WTC11 (cell line): ENCODE results near the gene TRA2A. TPM values are rescaled to one million over a fixed set of nuclear protein-coding genes. Genes with fewer than 3 reads are reported as not detected.

Experiments used
- ATAC-seq: fragments of 200-7000 bp; cut with Tn5 transposase; 2 replicates; pipeline ENCODE4 v1.10.0; 2021; ENCODE audit warnings: mild to moderate bottlenecking, moderate library complexity
- CTCF ChIA-PET: fragments of 300-600 bp; sonication (Branson Sonifier 250); formaldehyde crosslinking; loops from one replicate; lab custom pipeline; 2021; ENCODE audit warnings: antibody characterized with exemption; lab: Charles Lee
- POLR2A ChIA-PET: fragments of 350-600 bp; sonication (Branson Sonifier 250); formaldehyde crosslinking; loops from one replicate; lab custom pipeline; 2021; ENCODE audit warnings: antibody characterized with exemption; lab: Charles Lee
- DNase-seq: peaks from one replicate; pipeline ENCODE4 v3.0.0; 2021; ENCODE audit warnings: low spot score
- H3K27ac Mint-ChIP-seq: 2 replicates; pipeline ENCODE4 v1.8.0; 2021; ENCODE audit warnings: mixed read lengths
- H3K27me3 Mint-ChIP-seq: 2 replicates; pipeline ENCODE4 v1.8.0; 2021; ENCODE audit warnings: low read depth, mild to moderate bottlenecking, moderate library complexity, mixed read lengths
- H3K36me3 Mint-ChIP-seq: 2 replicates; pipeline ENCODE4 v1.8.0; 2021; ENCODE audit warnings: mixed read lengths
- H3K4me1 Mint-ChIP-seq: 2 replicates; pipeline ENCODE4 v1.8.0; 2022; ENCODE audit warnings: mixed read lengths
- H3K4me3 Mint-ChIP-seq: 2 replicates; pipeline ENCODE4 v1.8.0; 2021; ENCODE audit warnings: mild to moderate bottlenecking, moderate library complexity, mixed read lengths
- H3K9me3 Mint-ChIP-seq: 2 replicates; pipeline ENCODE4 v1.8.0; 2021; ENCODE audit warnings: mixed read lengths
- ATF3 ChIP-seq: sonication (generic); formaldehyde crosslinking; conservative IDR thresholded peaks from 2 replicates; pipeline ENCODE4 v1.8.1; 2022; ENCODE audit warnings: mild to moderate bottlenecking, missing genetic modification reagents
- CDX4 ChIP-seq: fragments of 250-450 bp; sonication (Bioruptor Pico); IDR thresholded peaks from 2 replicates; pipeline ENCODE4 v1.9.0; 2021; ENCODE audit warnings: moderate library complexity, mild to moderate bottlenecking, inconsistent platforms, borderline replicate concordance
- E2F4 ChIP-seq: sonication (generic); formaldehyde crosslinking; IDR thresholded peaks from 2 replicates; pipeline ENCODE4 v1.8.1; 2022; ENCODE audit warnings: low read depth, mild to moderate bottlenecking, moderate library complexity, missing genetic modification reagents, borderline replicate concordance
- ELF4 ChIP-seq: sonication (generic); formaldehyde crosslinking; IDR thresholded peaks from 2 replicates; pipeline ENCODE4 v1.8.1; 2022; ENCODE audit warnings: low read depth, mild to moderate bottlenecking, moderate library complexity, missing genetic modification reagents
- IRF1 ChIP-seq: sonication (generic); formaldehyde crosslinking; IDR thresholded peaks from 2 replicates; pipeline ENCODE4 v1.8.0; 2023; ENCODE audit warnings: missing genetic modification reagents
- NR2C2 ChIP-seq: sonication (generic); formaldehyde crosslinking; IDR thresholded peaks from 2 replicates; pipeline ENCODE4 v1.8.0; 2022; ENCODE audit warnings: mild to moderate bottlenecking, missing genetic modification reagents
- RORB ChIP-seq: fragments of 250-450 bp; sonication (Bioruptor Pico); IDR thresholded peaks from 2 replicates; pipeline ENCODE4 v1.9.0; 2021; ENCODE audit warnings: mild to moderate bottlenecking
- SP1 ChIP-seq: sonication (generic); formaldehyde crosslinking; conservative IDR thresholded peaks from 2 replicates; pipeline ENCODE4 v1.8.1; 2022; ENCODE audit warnings: missing genetic modification reagents
- USF1 ChIP-seq: sonication (generic); formaldehyde crosslinking; IDR thresholded peaks from 2 replicates; pipeline ENCODE4 v1.8.0; 2022; ENCODE audit warnings: mild to moderate bottlenecking, missing genetic modification reagents
- USF2 ChIP-seq: sonication (generic); formaldehyde crosslinking; IDR thresholded peaks from 2 replicates; pipeline ENCODE4 v1.8.1; 2023; ENCODE audit warnings: mild to moderate bottlenecking, missing genetic modification reagents, moderate library complexity
- ZBTB21 ChIP-seq: sonication (generic); formaldehyde crosslinking; IDR thresholded peaks from 2 replicates; pipeline ENCODE4 v1.8.1; 2023; ENCODE audit warnings: mild to moderate bottlenecking, missing genetic modification reagents, borderline replicate concordance
- ZNF121 ChIP-seq: sonication (generic); formaldehyde crosslinking; IDR thresholded peaks from 2 replicates; pipeline ENCODE4 v1.8.0; 2023; ENCODE audit warnings: missing genetic modification reagents
- ZNF281 ChIP-seq: sonication (generic); formaldehyde crosslinking; IDR thresholded peaks from 2 replicates; pipeline ENCODE4 v1.8.0; 2023; ENCODE audit warnings: mild to moderate bottlenecking, missing genetic modification reagents
- ZNF317 ChIP-seq: sonication (generic); formaldehyde crosslinking; IDR thresholded peaks from 2 replicates; pipeline ENCODE4 v1.8.1; 2023; ENCODE audit warnings: low read depth, mild to moderate bottlenecking, moderate library complexity, missing genetic modification reagents, borderline replicate concordance
- ZNF396 ChIP-seq: fragments of 250-450 bp; sonication (Bioruptor Pico); IDR thresholded peaks from 2 replicates; pipeline ENCODE4 v1.8.0; 2021; ENCODE audit warnings: mild to moderate bottlenecking, moderate library complexity, borderline replicate concordance
- total RNA-seq: library from RNA; stranded (reverse); gene quantifications from 3 replicates; pipeline ENCODE4 v1.2.3, GENCODE V29; 2021

Gene TRA2A
- total RNA-seq, 1 experiment from 2014 or later: 110 TPM

GRCh38 chr7:23539494-23539907 lies 7.7 kb upstream of the TRA2A start (continued):
- TF ChIP-seq ZNF317 (CRISPR knock-in tag) (no peak), E2F4 (CRISPR knock-in tag) (no peak), ATF3 (no peak), ELF4 (CRISPR knock-in tag) (no peak), IRF1 (no peak), USF1 (CRISPR knock-in tag) (no peak), ZNF281 (CRISPR knock-in tag) (no peak)
- TF ChIP-seq, all 79 proteins: peak for 0

GRCh38 chr7:23538301-23538700 lies 6.5 kb upstream of the TRA2A start:
- no peak overlapping the region for H3K4me3 Mint-ChIP-seq
- H3K4me1 Mint-ChIP-seq: peaks cover 6% of the 10 kb centered on the region
- no peak overlapping the region for H3K27ac Mint-ChIP-seq
- no peaks in the 10 kb centered on the region for H3K27me3 Mint-ChIP-seq
- ATAC-seq (no peak), DNase-seq (no peak)
- CTCF ChIA-PET: interaction anchor here (2.2 to 2.6 kb wide), 2 partner anchors 9 to 265 kb away, joined by 7 to 10 read pairs; no protein-coding TSS in a partner anchor
- peaks cover 6% of the 10 kb centered on the region for H3K9me3 Mint-ChIP-seq
- no peaks in the 10 kb centered on the region for H3K36me3 Mint-ChIP-seq
- POLR2A ChIA-PET: no interaction called here
- TF ChIP-seq ZNF281 (CRISPR knock-in tag) (no peak), ZNF121 (CRISPR knock-in tag) (0 out of 2 replicates have a peak, but pooled peaks have one; percentile 20), ZNF396 (CRISPR knock-in tag) (no peak), NR2C2 (CRISPR knock-in tag) (no peak), RORB (CRISPR knock-in tag) (no peak)

GRCh38 chr7:23533238-23533604 lies 1.4 kb upstream of the TRA2A start:
- CTCF ChIA-PET: interaction anchor here (2.9 kb wide), 1 partner anchor 14 kb away, joined by 13 read pairs; no protein-coding TSS in a partner anchor
- peaks cover 36% of the 10 kb centered on the region for H3K4me1 Mint-ChIP-seq
- peak overlapping the region; percentile 100 for H3K4me3 Mint-ChIP-seq
- TF ChIP-seq SP1 (CRISPR knock-in tag): 0 out of 2 replicates have a peak, but pooled peaks have one; percentile 18
- TF ChIP-seq CDX4 (CRISPR knock-in tag): no peak
- no peak for TF ChIP-seq USF2 (CRISPR knock-in tag)
- no peak for TF ChIP-seq ZBTB21 (CRISPR knock-in tag)
- POLR2A ChIA-PET: no interaction called here
- H3K9me3 Mint-ChIP-seq: no peaks in the 10 kb centered on the region
- ATAC-seq (no peak), DNase-seq (no peak)
- no peaks in the 10 kb centered on the region for H3K27me3 Mint-ChIP-seq
- H3K27ac Mint-ChIP-seq: peak overlapping the region; percentile 78
- H3K36me3 Mint-ChIP-seq: peaks cover 23% of the 10 kb centered on the region
